ENCODE results near the gene BAHCC1. TPM values are rescaled to one million over a fixed set of nuclear protein-coding genes. Genes with fewer than 3 reads are reported as not detected.

BAHCC1 gene
- polyA plus RNA-seq, 1 donor from 2014 or later = 14.2 TPM

GRCh38 chr17:81437191-81437651, 42.0 kb downstream of the BAHCC1 start:
- no peaks in the 10 kb centered on the region for H3K9me2 ChIP-seq (ENCODE audit: insufficient read depth, low read length)
- H3K27ac ChIP-seq (ENCODE audit: low read length) = peak overlapping the region; percentile 42
- H3K9ac ChIP-seq (ENCODE audit: low read length) = no peak overlapping the region
- peak overlapping the region; percentile 30 for H3K4me3 ChIP-seq (ENCODE audit: low read length)
- no peaks in the 10 kb centered on the region for H3F3A ChIP-seq (ENCODE audit: insufficient read depth, low read length, poor library complexity, severe bottlenecking)
- no peaks in the 10 kb centered on the region for H3K36me3 ChIP-seq (ENCODE audit: insufficient read depth, low read length)
- H3K27me3 ChIP-seq (ENCODE audit: insufficient read depth, low read depth, low read length) = no peaks in the 10 kb centered on the region
- TF ChIP-seq TAF1 (IDR thresholded peaks at IDR 0.05; ENCODE audit: low read depth) = no peak
- TF ChIP-seq SMC3 (conservative IDR thresholded peaks at IDR 0.05; ENCODE audit: poor library complexity) = no peak
- no peak for TF ChIP-seq REST (IDR thresholded peaks at IDR 0.05; ENCODE audit: borderline replicate concordance)
- TF ChIP-seq MXI1 (conservative IDR thresholded peaks at IDR 0.05; ENCODE audit: poor library complexity, severe bottlenecking) = no peak
- TF ChIP-seq RAD21 (conservative IDR thresholded peaks at IDR 0.05) = no peak
- no peak for TF ChIP-seq POLR2AphosphoS5 (IDR thresholded peaks at IDR 0.05)
- TF ChIP-seq EZH2 (IDR thresholded peaks at IDR 0.05; ENCODE audit: borderline replicate concordance, insufficient read depth, low read length, poor library complexity, severe bottlenecking) = no peak
- TF ChIP-seq CTCF (IDR thresholded peaks at IDR 0.05; ENCODE audit: poor library complexity, severe bottlenecking) = no peak
- no peak for TF ChIP-seq EP300 (conservative IDR thresholded peaks at IDR 0.05; ENCODE audit: poor library complexity, severe bottlenecking)
- H2AFZ ChIP-seq (ENCODE audit: low read depth, low read length) = no peak overlapping the region
- no peaks in the 10 kb centered on the region for H3K79me2 ChIP-seq (replicated peaks; ENCODE audit: insufficient read depth, low read length)
- no peaks in the 10 kb centered on the region for H3K9me3 ChIP-seq (ENCODE audit: low read length)
- no peaks in the 10 kb centered on the region for H4K20me1 ChIP-seq (ENCODE audit: insufficient read depth)
- no peak overlapping the region for H3K4me2 ChIP-seq (ENCODE audit: low read length)

GRCh38 chr17:81438007-81438659, 42.9 kb downstream of the BAHCC1 start:
- Histone ChIP-seq H3K36me3 (ENCODE audit: insufficient read depth, low read length) (no peaks in the 10 kb centered on the region), H3K27ac (ENCODE audit: low read length) (peak overlapping the region; percentile 42), H3K4me2 (ENCODE audit: low read length) (no peak overlapping the region), H3K9me2 (ENCODE audit: insufficient read depth, low read length) (no peaks in the 10 kb centered on the region), H3K9ac (ENCODE audit: low read length) (peak overlapping the region; percentile 40), H3K4me3 (ENCODE audit: low read length) (peak overlapping the region; percentile 30), H4K20me1 (ENCODE audit: insufficient read depth) (no peaks in the 10 kb centered on the region), H2AFZ (ENCODE audit: low read depth, low read length) (no peak overlapping the region), H3K27me3 (ENCODE audit: insufficient read depth, low read depth, low read length) (no peaks in the 10 kb centered on the region), H3K9me3 (ENCODE audit: low read length) (no peaks in the 10 kb centered on the region), H3F3A (ENCODE audit: insufficient read depth, low read length, poor library complexity, severe bottlenecking) (no peaks in the 10 kb centered on the region), H3K79me2 (replicated peaks; ENCODE audit: insufficient read depth, low read length) (no peaks in the 10 kb centered on the region)
- TF ChIP-seq RAD21 (conservative IDR thresholded peaks at IDR 0.05) = no peak
- TF ChIP-seq EZH2 (IDR thresholded peaks at IDR 0.05; ENCODE audit: borderline replicate concordance, insufficient read depth, low read length, poor library complexity, severe bottlenecking) = no peak
- TF ChIP-seq SMC3 (conservative IDR thresholded peaks at IDR 0.05; ENCODE audit: poor library complexity) = no peak
- TF ChIP-seq REST (IDR thresholded peaks at IDR 0.05; ENCODE audit: borderline replicate concordance) = no peak
- no peak for TF ChIP-seq MXI1 (conservative IDR thresholded peaks at IDR 0.05; ENCODE audit: poor library complexity, severe bottlenecking)
- no peak for TF ChIP-seq TAF1 (IDR thresholded peaks at IDR 0.05; ENCODE audit: low read depth)
- TF ChIP-seq CTCF (IDR thresholded peaks at IDR 0.05; ENCODE audit: poor library complexity, severe bottlenecking) = no peak
